GM12874 (cell line): ENCODE data around the gene WDR88.

ENCODE experiments used
- CTCF ChIP-seq: IDR thresholded peaks from 2 replicates; pipeline ENCODE4 v1.5.1; 2011; ENCODE audit warnings: low read depth, mild to moderate bottlenecking, control low read depth, low read length, moderate library complexity; ENCODE audit not compliant: insufficient read depth

WDR88 gene

DNA sequence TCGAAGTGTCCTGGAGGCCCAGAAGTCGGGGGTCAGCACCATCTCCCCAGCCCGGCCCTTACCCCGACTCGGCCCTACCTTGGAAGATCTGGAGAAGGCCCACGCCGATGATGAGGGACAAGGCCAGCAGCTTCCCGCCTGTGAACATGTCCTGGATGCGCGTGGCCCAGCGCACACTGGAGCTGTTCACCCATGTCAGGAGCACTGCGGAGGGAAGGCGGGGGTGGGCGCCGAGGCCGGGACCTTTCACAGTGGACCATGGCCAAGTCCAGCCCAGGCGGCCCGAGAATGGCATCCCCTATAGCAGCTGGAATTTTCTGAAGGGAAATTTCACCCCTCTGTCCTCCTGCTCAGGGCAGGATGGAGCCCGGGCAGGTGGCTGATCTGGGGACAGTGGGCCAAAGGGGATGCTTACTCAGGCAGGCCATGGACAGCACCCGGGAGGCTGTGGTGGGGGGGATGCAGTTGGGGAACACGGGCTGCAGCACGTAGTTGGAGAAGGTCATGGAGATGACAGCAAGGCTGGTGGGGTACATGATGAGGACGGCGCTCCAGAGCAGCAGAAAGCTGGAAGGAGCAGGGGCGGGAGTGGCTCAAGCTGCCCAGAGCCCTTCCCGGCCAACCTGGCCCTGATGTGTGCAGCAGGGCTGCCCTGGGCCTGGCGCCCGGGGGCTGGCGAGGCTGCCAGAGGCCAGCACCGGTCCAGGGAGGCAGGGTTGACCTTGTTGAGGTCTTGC, 80.7 kb downstream of the WDR88 start:
- no peak for TF ChIP-seq CTCF

DNA sequence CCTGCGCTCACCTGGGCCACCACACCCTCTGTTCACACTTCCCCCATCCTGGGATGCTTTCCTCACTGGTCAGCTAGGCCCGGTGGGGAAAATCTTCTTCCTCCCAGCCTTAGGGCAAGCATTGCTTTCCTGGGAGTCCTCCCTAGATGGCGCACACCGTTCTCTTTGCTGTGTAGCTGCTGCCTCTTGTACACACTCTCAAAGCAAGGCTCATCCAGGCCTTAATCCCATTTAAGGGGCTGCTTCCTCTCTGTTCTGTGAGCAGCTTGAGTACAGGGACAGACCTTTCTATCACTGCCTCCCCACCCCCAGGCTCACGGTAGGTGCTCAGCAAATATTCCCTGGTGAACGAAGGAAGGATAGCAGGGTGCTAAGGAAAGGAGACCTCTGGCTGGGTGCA, 82.7 kb downstream of the WDR88 start:
- no peak for TF ChIP-seq CTCF

- no peak for TF ChIP-seq CTCF
Observed at GRCh38 chr19:33215438-33216197, 83.7 kb downstream of the WDR88 start.

- TF ChIP-seq CTCF: 0 out of 2 replicates have a peak, but pooled peaks have one; percentile 12
Observed at GRCh38 chr19:33216198-33216830, 84.4 kb downstream of the WDR88 start.

- no peak for TF ChIP-seq CTCF
Observed at GRCh38 chr19:33217881-33218280, 86.0 kb downstream of the WDR88 start.

GRCh38 chr19:33219261-33219815, 87.4 kb downstream of the WDR88 start:
- 0 out of 2 replicates have a peak, but pooled peaks have one; percentile 10 for TF ChIP-seq CTCF

GRCh38 chr19:33220115-33220514, 88.2 kb downstream of the WDR88 start:
- no peak for TF ChIP-seq CTCF
